Ishikawa (cell line): ENCODE results near the gene FLYWCH1.

Experiments
- CEBPB ChIP-seq: IDR thresholded peaks from 2 replicates; pipeline ENCODE4 v1.6.1; 2012
- CREB1 ChIP-seq: IDR thresholded peaks from 2 replicates; pipeline ENCODE4 v1.6.1; 2012; ENCODE audit warnings: low read depth
- EGR1 ChIP-seq: IDR thresholded peaks from 2 replicates; pipeline ENCODE4 v1.6.1; 2012
- EP300 ChIP-seq: IDR thresholded peaks from 2 replicates; pipeline ENCODE4 v1.6.1; 2012; ENCODE audit warnings: borderline replicate concordance
- FOXM1 ChIP-seq: IDR thresholded peaks from 2 replicates; pipeline ENCODE4 v1.6.1; 2012; ENCODE audit warnings: low read depth, borderline replicate concordance
- NFIC ChIP-seq: IDR thresholded peaks from 2 replicates; pipeline ENCODE4 v1.6.1; 2012
- RAD21 ChIP-seq: IDR thresholded peaks from 2 replicates; pipeline ENCODE4 v1.6.1; 2012; ENCODE audit warnings: low read depth
- REST ChIP-seq: IDR thresholded peaks from 2 replicates; pipeline ENCODE4 v1.6.1; 2012; ENCODE audit warnings: low read depth, mild to moderate bottlenecking
- TAF1 ChIP-seq: IDR thresholded peaks from 2 replicates; pipeline ENCODE4 v1.6.1; 2012; ENCODE audit warnings: low read depth, mild to moderate bottlenecking
- TCF12 ChIP-seq: IDR thresholded peaks from 2 replicates; pipeline ENCODE4 v1.6.1; 2012; ENCODE audit warnings: low read depth
- TEAD4 ChIP-seq: IDR thresholded peaks from 2 replicates; pipeline ENCODE4 v1.6.1; 2012
- USF1 ChIP-seq: IDR thresholded peaks from 2 replicates; pipeline ENCODE4 v1.6.1; 2012
- YY1 ChIP-seq: IDR thresholded peaks from 2 replicates; pipeline ENCODE4 v1.6.1; 2012; ENCODE audit warnings: low read depth
- ZBTB7A ChIP-seq: IDR thresholded peaks from 2 replicates; pipeline ENCODE4 v1.6.1; 2012; ENCODE audit warnings: low read depth
- TF ChIP-seq, protein P1 (sequence below): IDR thresholded peaks from 2 replicates; pipeline ENCODE4 v1.6.1; 2012

The FLYWCH1 gene

DNA sequence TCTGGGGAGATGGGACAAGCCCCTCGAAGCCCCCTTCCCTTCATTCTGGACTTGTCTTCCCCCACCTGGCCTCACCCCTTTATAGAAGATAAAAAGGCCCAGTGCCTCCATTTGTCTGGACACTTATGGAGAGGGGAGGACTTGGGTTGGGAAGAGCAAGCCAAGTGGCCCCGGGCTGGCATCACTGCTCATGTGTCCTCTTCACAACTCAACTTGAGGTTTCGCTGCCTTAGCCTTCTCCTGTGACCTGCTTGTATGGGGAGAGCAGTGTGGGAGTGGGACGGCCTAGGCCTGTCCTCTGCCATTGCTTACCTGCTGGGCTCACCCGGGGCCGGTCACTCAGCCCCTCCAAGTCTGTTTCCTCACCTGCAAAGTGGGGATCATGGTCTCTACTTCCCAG lies 58.8 kb downstream of the FLYWCH1 start:
- TF ChIP-seq FOXM1 (no peak), RAD21 (no peak), REST (no peak), TCF12 (no peak), NFIC (no peak), ZBTB7A (no peak; the same call in 1 of the 2 replicates), TEAD4 (no peak), EP300 (no peak), CREB1 (no peak), EGR1 (no peak), USF1 (no peak), YY1 (no peak), TAF1 (no peak), CEBPB (no peak)
- TF ChIP-seq, protein P1, sequence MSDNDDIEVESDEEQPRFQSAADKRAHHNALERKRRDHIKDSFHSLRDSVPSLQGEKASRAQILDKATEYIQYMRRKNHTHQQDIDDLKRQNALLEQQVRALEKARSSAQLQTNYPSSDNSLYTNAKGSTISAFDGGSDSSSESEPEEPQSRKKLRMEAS: no peak

DNA sequence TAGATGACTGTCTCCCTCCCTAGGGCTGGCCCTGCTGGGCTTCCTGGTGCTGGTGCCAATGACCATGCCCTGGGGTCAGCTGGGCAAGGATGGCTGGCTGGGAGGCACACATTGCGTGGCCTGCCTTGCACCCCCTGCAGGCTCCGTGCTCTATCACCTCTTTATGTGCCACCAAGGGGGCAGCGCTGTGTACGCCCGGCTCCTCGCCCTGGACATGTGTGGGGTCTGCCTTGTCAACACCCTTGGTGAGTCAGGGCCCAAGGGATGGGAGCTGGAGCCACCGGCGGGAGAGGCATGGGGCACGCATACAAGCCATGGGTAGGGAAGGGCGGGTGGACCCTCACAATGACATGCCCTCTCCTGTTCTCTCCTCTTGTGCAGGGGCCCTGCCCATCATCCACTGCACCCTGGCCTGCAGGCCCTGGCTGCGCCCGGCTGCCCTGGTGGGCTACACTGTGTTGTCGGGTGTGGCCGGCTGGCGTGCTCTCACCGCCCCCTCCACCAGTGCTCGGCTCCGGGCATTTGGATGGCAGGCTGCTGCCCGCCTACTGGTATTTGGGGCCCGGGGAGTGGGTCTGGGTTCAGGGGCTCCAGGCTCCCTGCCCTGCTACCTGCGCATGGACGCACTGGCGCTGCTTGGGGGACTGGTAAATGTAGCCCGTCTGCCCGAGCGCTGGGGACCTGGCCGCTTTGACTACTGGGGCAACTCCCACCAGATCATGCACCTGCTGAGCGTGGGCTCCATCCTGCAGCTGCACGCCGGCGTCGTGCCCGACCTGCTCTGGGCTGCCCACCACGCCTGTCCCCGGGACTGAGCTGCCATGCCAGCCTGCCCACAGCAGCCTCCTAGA lies 59.6 kb downstream of the FLYWCH1 start:
- no peak for TF ChIP-seq FOXM1
- TF ChIP-seq YY1: no peak
- no peak for TF ChIP-seq EP300
- TF ChIP-seq ZBTB7A: no peak; the same call in 1 of the 2 replicates
- TF ChIP-seq, protein P1: no peak
- TF ChIP-seq TEAD4: no peak
- no peak for TF ChIP-seq REST
- no peak for TF ChIP-seq TCF12
- TF ChIP-seq TAF1: no peak
- TF ChIP-seq NFIC: no peak

GRCh38 chr16:2971985-2972784 lies 60.5 kb downstream of the FLYWCH1 start:
- TF ChIP-seq CREB1 (no peak), TAF1 (no peak), NFIC (no peak), USF1 (no peak), TCF12 (no peak), ZBTB7A (no peak), YY1 (no peak), CEBPB (no peak), TEAD4 (no peak), EGR1 (no peak), RAD21 (no peak), EP300 (no peak), REST (no peak), FOXM1 (no peak)
- TF ChIP-seq, protein P1: no peak
